GM23338 (cell line): ENCODE measurements around the gene BRAF. TPM values are rescaled to one million over a fixed set of nuclear protein-coding genes. Genes with fewer than 3 reads are reported as not detected.
A peak's percentile ranks its signal among the peaks of the same experiment; 100 is the strongest.

Experiments
- ATAC-seq: fragments of 200-7000 bp; cut with Tn5 transposase; 3 replicates; pipeline ENCODE4 v1.9.1; 2020
- DNase-seq: peaks from one replicate; pipeline ENCODE4 v3.0.0-alpha.2; 2015; ENCODE audit warnings: low spot score
- H2AFZ ChIP-seq: fragments of 200-600 bp; sonication (generic); 2 replicates; pipeline ENCODE4 v1.8.0; 2016; ENCODE audit warnings: antibody characterized with exemption, mild to moderate bottlenecking, moderate library complexity
- H3F3A ChIP-seq: fragments of 200-600 bp; sonication (generic); replicated peaks from 2 replicates; pipeline ENCODE4 v1.8.0; 2017; ENCODE audit warnings: antibody characterized with exemption, mixed run types, low read depth
- H3K27ac ChIP-seq: fragments of 200-600 bp; sonication (generic); 2 replicates; pipeline ENCODE4 v1.6.1; 2016; ENCODE audit warnings: low read depth
- H3K27me3 ChIP-seq: fragments of 200-600 bp; sonication (generic); 2 replicates; pipeline ENCODE4 v1.8.0; 2016; ENCODE audit warnings: mild to moderate bottlenecking, mixed run types, moderate library complexity; ENCODE audit not compliant: insufficient read depth
- H3K36me3 ChIP-seq: fragments of 200-600 bp; sonication (generic); 2 replicates; pipeline ENCODE4 v1.8.0; 2016; ENCODE audit warnings: mild to moderate bottlenecking; ENCODE audit not compliant: insufficient read depth
- H3K4me1 ChIP-seq: fragments of 200-600 bp; sonication (generic); 2 replicates; pipeline ENCODE4 v1.8.0; 2016; ENCODE audit warnings: mild to moderate bottlenecking, moderate library complexity; ENCODE audit not compliant: insufficient read depth
- H3K4me2 ChIP-seq: fragments of 200-600 bp; sonication (generic); 2 replicates; pipeline ENCODE4 v1.7.1; 2017; ENCODE audit warnings: mixed run types
- H3K4me3 ChIP-seq: fragments of 200-600 bp; sonication (generic); 2 replicates; pipeline ENCODE4 v1.6.1; 2016; ENCODE audit warnings: mixed run types
- H3K79me2 ChIP-seq: fragments of 200-600 bp; sonication (generic); replicated peaks from 2 replicates; pipeline ENCODE4 v1.8.0; 2017; ENCODE audit warnings: mild to moderate bottlenecking; ENCODE audit not compliant: insufficient read depth
- H3K9me2 ChIP-seq: fragments of 200-600 bp; sonication (generic); 2 replicates; pipeline ENCODE4 v1.8.0; 2017; ENCODE audit not compliant: insufficient read depth
- H4K20me1 ChIP-seq: fragments of 200-600 bp; sonication (generic); replicated peaks from 2 replicates; pipeline ENCODE4 v1.8.0; 2017; ENCODE audit warnings: mild to moderate bottlenecking; ENCODE audit not compliant: insufficient read depth
- H3K27ac Mint-ChIP-seq: 2 replicates; pipeline ENCODE4 v1.8.0; 2020; ENCODE audit warnings: inconsistent platforms, mild to moderate bottlenecking, moderate library complexity, mixed read lengths
- H3K27me3 Mint-ChIP-seq: 3 replicates; pipeline ENCODE4 v1.8.0; 2022; ENCODE audit warnings: low read depth, mild to moderate bottlenecking, moderate library complexity, mixed read lengths, inconsistent platforms; ENCODE audit not compliant: insufficient read depth, poor library complexity
- H3K36me3 Mint-ChIP-seq: 3 replicates; pipeline ENCODE4 v1.8.0; 2021; ENCODE audit warnings: low read depth, mild to moderate bottlenecking, inconsistent platforms, moderate library complexity, mixed read lengths
- H3K4me1 Mint-ChIP-seq: 3 replicates; pipeline ENCODE4 v1.8.0; 2020; ENCODE audit warnings: mild to moderate bottlenecking, inconsistent platforms, mixed read lengths
- H3K4me3 Mint-ChIP-seq: 3 replicates; pipeline ENCODE4 v1.8.0; 2021; ENCODE audit warnings: moderate library complexity, mild to moderate bottlenecking, inconsistent platforms, mixed read lengths
- H3K9me3 Mint-ChIP-seq: 3 replicates; pipeline ENCODE4 v1.8.0; 2020; ENCODE audit warnings: moderate library complexity, mild to moderate bottlenecking, inconsistent platforms, mixed read lengths
- CREB1 ChIP-seq: fragments of 250-450 bp; sonication (Bioruptor Pico); IDR thresholded peaks from 2 replicates; pipeline ENCODE4 v1.5.0; 2020; ENCODE audit warnings: low read depth, mild to moderate bottlenecking, moderate library complexity
- ETS1 ChIP-seq: IDR thresholded peaks from 2 replicates; pipeline ENCODE4 v1.6.1; 2016; ENCODE audit warnings: antibody characterized with exemption
- EZH2 ChIP-seq: fragments of 200-600 bp; sonication (generic); IDR thresholded peaks from one replicate; pipeline ENCODE4 v1.8.0; 2017; ENCODE audit warnings: antibody characterized with exemption, mild to moderate bottlenecking, low read depth; ENCODE audit not compliant: unreplicated experiment
- EZH2phosphoT487 ChIP-seq: fragments of 200-600 bp; sonication (generic); IDR thresholded peaks from one replicate; pipeline ENCODE4 v1.8.1; 2018; ENCODE audit warnings: antibody characterized with exemption; ENCODE audit not compliant: unreplicated experiment
- JUNB ChIP-seq: IDR thresholded peaks from one replicate; pipeline ENCODE4 v1.6.1; 2016; ENCODE audit warnings: antibody characterized with exemption; ENCODE audit not compliant: unreplicated experiment
- NANOG ChIP-seq: IDR thresholded peaks from 2 replicates; pipeline ENCODE4 v1.6.1; 2016; ENCODE audit warnings: antibody characterized with exemption, borderline replicate concordance
- POLR2AphosphoS5 ChIP-seq: IDR thresholded peaks from 2 replicates; pipeline ENCODE4 v1.6.1; 2016; ENCODE audit warnings: antibody characterized with exemption, low read depth
- REST ChIP-seq: IDR thresholded peaks from one replicate; pipeline ENCODE4 v1.6.1; 2018; ENCODE audit warnings: antibody characterized with exemption; ENCODE audit not compliant: unreplicated experiment
- STAT1 ChIP-seq: IDR thresholded peaks from one replicate; pipeline ENCODE4 v1.6.1; 2016; ENCODE audit warnings: antibody characterized with exemption; ENCODE audit not compliant: unreplicated experiment
- ZNF114 ChIP-seq: fragments of 250-450 bp; sonication (Bioruptor Pico); IDR thresholded peaks from 2 replicates; pipeline ENCODE4 v1.5.0; 2020; ENCODE audit warnings: mild to moderate bottlenecking, moderate library complexity
- ZNF331 ChIP-seq: fragments of 250-450 bp; sonication (Bioruptor Pico); IDR thresholded peaks from 2 replicates; pipeline ENCODE4 v1.5.0; 2020; ENCODE audit warnings: low read depth, mild to moderate bottlenecking, moderate library complexity
- polyA plus RNA-seq: library from polyadenylated mRNA; unstranded; fragments of >200 nt; fragmentation: Nextera tagmentation; extraction: Ambion mirVana; gene quantifications from 2 replicates; pipeline ENCODE4 v1.2.1, GENCODE V29; 2016
- total RNA-seq: library from RNA; depleted of rRNA; stranded (reverse); fragments of >200 nt; shearing (Covaris generic); gene quantifications from 2 replicates; pipeline ENCODE4 v1.2.3, GENCODE V29; 2014

BRAF gene
- total and polyA plus RNA-seq, 2 experiments from 2014 or later = 14.6 to 36.8 TPM

GRCh38 chr7:140778568-140778967, 146.2 kb downstream of the BRAF start:
- no peak for ATAC-seq
- no peaks in the 10 kb centered on the region for H3K4me1 Mint-ChIP-seq
- Histone ChIP-seq H3F3A (no peaks in the 10 kb centered on the region), H3K4me2 (no peak overlapping the region), H3K4me3 (no peak overlapping the region), H3K27ac (no peak overlapping the region), H3K79me2 (no peaks in the 10 kb centered on the region), H3K27me3 (no peaks in the 10 kb centered on the region), H3K36me3 (no peaks in the 10 kb centered on the region), H3K9me2 (no peaks in the 10 kb centered on the region), H3K4me1 (no peaks in the 10 kb centered on the region), H2AFZ (no peak overlapping the region), H4K20me1 (no peaks in the 10 kb centered on the region; the same call in 1 of the 2 replicates)
- H3K27me3 Mint-ChIP-seq = peaks cover 5% of the 10 kb centered on the region
- TF ChIP-seq JUNB = no peak
- no peak for TF ChIP-seq ETS1
- TF ChIP-seq ZNF114 (CRISPR knock-in tag) = no peak
- no peak for TF ChIP-seq ZNF331 (CRISPR knock-in tag)
- TF ChIP-seq EZH2 = no peak
- DNase-seq = no peak
- H3K36me3 Mint-ChIP-seq = peaks cover 11% of the 10 kb centered on the region; the same call in 2 of the 3 replicates
- H3K9me3 Mint-ChIP-seq = no peaks in the 10 kb centered on the region
- H3K27ac Mint-ChIP-seq = no peak overlapping the region
- no peak overlapping the region for H3K4me3 Mint-ChIP-seq

GRCh38 chr7:140774371-140774770, 150.4 kb downstream of the BRAF start:
- Histone ChIP-seq H4K20me1 (no peaks in the 10 kb centered on the region), H3F3A (no peaks in the 10 kb centered on the region), H3K27ac (no peak overlapping the region), H3K4me3 (no peak overlapping the region), H3K4me2 (no peak overlapping the region), H2AFZ (no peak overlapping the region), H3K36me3 (no peaks in the 10 kb centered on the region), H3K79me2 (no peaks in the 10 kb centered on the region), H3K9me2 (no peaks in the 10 kb centered on the region), H3K4me1 (no peaks in the 10 kb centered on the region), H3K27me3 (no peaks in the 10 kb centered on the region)
- no peak for DNase-seq
- H3K27me3 Mint-ChIP-seq = peaks cover 4% of the 10 kb centered on the region
- H3K4me1 Mint-ChIP-seq = no peaks in the 10 kb centered on the region
- no peaks in the 10 kb centered on the region for H3K9me3 Mint-ChIP-seq
- H3K36me3 Mint-ChIP-seq = peaks cover 9% of the 10 kb centered on the region; the same call in 2 of the 3 replicates
- no peak overlapping the region for H3K4me3 Mint-ChIP-seq
- 0 out of 2 replicates have a peak overlapping the region, but pooled peaks have one; percentile 6 for H3K27ac Mint-ChIP-seq
- ATAC-seq = no peak
- TF ChIP-seq EZH2phosphoT487 (no peak), ETS1 (no peak), ZNF331 (CRISPR knock-in tag) (no peak), EZH2 (no peak), STAT1 (no peak), CREB1 (CRISPR knock-in tag) (no peak), POLR2AphosphoS5 (no peak), REST (no peak), NANOG (no peak)
